ENCODE results near the gene SIRPB1.
"Not testable (repeated sequence)": the region's sequence is repeated elsewhere in the genome, so short reads cannot be mapped to it uniquely, and the experiment has no call there.

Gene SIRPB1

DNA sequence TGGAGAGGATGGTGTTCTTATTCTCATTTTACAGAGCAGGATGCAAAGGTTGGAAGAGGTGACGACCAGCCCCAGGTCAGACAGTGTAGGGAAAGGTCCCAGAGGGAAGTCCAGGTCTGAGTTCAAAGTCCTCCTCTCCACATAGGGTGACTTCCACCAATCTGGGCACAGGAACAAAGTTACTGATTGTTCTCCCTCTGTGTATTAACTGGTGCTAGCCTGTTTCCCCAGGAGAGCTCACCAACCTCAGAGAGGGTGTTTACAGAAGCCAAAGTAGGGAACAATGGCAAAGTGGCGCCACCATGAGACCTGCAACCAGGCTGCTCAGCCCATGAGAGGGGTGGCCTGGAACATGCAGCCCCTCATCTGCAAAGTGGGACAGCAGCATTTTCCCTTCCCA lies 16.8 kb upstream of the SIRPB1 start:
- no peak for DNase-seq (ENCODE audit: low spot score)

DNA sequence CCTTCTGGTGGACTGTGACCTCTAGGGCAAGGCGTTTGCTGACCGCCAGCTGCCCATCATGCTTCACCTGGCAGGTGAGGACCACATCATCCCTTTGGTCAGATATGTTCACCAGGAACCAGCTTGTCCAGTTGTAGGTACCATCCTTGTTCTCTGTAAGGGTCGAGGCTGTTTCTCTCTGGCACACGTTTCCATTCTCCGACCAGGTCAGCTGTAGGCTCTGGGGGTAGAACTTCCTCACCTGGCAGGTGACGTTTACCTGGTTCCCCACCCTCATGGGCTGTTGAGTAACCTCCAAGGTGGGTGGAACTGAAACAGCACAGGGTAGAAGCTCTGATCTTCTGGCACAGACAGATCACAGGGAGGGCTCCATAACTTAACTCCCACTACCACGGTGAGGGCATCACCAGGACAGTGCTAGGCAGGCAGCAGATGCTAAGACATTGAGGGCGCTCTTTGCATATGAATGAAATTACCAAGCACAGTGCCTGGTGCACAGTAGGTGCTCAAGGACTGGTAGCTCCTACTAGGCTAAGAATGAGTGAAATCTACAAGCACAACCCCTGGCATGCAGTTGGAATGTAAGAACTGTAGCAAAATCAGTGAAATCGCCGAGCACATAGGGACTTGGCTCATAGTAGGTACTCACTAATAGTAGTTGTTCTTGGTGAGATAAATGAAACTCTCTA lies 15.6 kb upstream of the SIRPB1 start:
- no peak for DNase-seq (ENCODE audit: low spot score)

DNA sequence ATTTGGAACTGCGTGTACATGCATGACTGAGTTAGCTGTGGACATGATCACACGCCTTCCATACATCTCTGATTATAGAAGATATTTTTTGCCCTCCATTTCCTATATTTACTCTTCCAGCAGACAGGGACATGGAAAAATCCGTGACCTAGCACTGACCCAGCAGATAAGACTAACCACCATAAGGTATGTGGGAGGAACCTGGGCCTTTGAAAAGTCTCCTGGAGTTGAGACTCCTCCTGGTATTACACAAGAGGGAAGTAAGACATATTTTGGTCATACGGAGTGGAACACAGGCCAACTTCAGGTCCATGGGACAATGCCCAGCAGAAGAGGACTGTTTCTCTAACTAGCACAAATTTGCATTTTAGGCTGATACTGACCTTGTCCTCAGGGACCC lies 13.7 kb upstream of the SIRPB1 start:
- DNase-seq (ENCODE audit: low spot score): no peak

DNA sequence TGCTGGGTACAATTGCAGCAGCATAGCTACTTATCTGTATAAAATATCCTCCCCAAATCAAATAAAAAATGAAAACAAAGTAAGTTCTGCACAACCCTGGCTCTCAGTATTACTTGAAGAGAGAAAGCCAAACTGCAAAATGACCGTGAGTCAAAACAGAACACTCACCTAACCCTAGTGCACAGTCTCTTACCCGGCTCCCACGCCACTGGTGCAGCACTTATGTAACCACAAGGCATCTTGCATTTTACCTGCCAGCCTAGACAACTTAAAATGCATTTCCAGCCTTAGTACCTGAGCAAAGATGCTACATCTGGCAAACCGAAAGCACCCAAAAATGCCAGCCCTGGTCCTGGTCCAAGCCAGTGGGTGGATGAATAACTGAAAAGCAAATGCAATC lies 12.4 kb upstream of the SIRPB1 start:
- DNase-seq (ENCODE audit: low spot score): no peak

DNA sequence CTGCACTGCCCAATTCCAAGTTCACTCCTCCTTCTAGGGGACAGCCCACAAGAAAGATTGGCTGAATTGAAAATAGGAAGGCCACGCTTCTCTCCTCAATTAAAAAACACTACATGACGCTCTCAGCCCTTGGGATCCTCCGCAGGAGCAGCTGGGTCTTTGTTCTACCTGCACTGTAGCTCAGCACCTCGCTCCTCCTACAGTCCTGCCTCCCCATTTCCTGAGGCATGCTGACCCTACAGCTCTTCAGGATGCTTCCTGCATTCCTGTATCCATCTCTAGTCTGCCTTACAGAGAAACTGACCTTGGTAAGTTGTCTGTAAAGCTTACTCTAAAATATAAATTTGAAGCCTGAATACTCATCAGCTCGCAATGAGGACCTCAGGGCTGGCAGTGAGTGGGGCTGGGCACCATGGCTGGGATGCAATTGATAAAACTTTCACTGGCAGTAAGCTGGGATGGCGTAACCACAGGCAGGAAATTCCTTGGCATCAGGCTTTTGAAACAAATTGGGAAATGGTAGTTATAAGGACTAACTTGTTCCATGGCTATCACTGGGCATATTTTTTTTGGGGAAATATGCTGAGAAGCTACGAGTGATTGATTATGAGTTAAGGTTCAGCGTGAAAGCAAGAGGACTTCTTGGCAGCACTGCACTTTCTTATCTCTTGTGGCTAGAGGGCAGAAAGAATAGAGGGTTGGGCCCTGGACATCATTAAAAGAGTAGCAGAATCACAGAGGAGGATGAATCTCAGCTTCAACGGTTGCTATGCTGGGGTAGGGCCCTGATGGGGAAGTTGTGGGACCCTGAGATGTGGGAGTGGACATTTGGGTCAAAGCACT lies 11.7 kb upstream of the SIRPB1 start:
- DNase-seq (ENCODE audit: low spot score): no peak

DNA sequence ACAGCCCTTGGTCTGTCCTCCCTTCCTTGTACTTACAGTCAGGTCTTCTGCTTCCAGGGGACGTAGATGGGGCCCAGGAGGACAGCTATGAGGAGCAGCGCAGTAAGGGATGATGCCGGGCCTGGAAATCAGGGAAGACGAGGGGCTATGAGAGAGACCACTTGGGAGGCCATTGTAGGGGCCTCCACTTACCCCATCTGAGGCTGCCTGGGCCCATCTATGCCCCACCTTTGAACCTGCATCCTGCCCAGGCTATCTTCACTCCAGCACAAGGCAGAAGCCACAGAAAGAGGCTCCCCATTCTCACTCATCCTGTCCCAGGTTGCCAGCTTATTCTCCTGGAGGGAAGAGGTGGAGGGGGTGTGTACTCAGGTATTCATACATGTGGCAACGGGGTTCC lies 10.4 kb upstream of the SIRPB1 start:
- no peak for DNase-seq (ENCODE audit: low spot score)

DNA sequence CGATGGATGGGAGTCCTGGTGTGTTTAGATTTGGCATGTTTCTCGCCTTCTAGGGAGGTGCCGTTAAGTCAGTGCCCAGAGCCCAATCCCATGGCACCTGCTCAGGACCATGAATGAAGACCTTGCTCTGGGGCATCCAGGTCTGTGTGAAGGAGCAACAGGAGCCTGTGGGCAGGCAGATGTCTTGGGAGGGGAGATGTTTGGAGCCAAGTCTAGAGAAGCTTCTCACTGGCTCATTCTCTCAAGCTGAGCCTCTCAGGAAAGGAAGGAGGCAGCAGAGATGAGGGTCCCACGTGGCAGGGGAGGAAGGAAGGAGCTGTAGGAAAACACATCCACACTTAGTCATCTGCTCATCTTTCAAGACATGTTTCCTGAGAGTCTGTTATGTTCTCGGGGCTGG lies 9.5 kb upstream of the SIRPB1 start:
- DNase-seq (ENCODE audit: low spot score): no peak

DNA sequence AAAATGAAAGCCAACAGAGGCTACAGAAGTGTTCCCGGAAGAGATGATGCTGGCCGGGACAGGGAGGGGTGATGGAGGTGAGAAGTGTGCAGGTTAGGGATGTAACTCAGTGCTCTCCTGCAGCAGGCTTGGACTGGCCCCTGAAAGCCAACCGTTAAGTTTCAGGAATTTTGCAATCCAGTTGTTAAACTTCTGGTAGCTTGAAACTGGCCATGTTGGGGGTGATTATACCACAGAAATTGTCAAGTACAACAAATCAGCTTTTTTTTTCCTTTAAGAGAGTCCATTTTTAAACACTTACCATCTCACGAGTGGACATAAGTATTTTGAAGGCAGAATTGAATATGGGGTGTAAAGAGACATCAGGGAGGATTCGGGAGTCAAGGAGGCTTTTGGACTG lies 8.8 kb upstream of the SIRPB1 start:
- no peak for DNase-seq (ENCODE audit: low spot score)

DNA sequence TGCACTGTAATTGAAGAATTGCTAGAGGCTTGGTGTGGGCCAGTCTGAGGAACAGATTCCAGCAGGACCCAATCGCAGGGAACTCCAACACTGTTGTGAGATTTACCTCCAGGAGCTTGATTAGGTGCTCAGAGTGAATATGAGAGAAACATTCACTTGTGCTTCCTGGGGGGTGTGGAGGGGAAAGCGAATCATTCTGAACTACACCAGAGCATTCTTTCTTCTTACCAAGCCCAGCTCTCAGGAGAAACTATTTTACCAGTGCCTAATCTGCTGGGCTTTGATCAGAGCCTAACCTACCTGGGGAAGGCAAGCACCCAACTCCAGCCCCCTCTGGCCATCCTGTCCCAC lies 7.4 kb upstream of the SIRPB1 start:
- no peak for DNase-seq (ENCODE audit: low spot score)

DNA sequence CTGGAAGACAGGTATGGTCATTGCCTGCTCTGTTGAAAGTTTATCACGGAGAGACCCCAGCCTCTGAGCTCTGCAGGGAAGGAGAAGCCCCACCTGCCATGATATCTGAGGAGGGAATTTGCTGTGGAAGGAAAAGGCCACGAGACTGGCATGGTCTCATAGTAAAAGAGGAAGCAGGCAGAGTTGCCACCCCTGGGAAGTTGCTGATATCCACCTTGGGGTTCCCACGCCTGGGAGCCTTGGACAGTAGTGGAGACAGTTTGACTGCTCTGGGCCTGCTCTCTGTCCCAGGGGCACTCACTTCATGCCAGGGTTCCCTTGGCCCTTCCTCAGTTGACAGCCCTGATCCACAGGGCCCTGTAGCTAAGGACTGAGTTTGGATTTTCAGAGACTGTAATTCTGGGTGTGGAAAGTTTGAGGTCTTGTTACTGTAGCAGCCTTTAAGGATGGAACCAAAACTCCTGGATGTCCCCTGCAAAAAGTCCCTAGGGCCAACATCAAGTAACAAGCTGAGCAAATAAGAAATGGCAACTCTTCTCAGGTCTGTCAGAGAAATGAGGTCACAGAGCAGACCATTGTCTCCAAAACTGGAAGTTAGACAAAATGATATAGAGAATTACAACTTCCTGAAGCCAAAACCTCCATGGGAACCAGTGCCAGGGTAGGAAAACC lies 6.9 kb upstream of the SIRPB1 start:
- no peak for DNase-seq (ENCODE audit: low spot score)

DNA sequence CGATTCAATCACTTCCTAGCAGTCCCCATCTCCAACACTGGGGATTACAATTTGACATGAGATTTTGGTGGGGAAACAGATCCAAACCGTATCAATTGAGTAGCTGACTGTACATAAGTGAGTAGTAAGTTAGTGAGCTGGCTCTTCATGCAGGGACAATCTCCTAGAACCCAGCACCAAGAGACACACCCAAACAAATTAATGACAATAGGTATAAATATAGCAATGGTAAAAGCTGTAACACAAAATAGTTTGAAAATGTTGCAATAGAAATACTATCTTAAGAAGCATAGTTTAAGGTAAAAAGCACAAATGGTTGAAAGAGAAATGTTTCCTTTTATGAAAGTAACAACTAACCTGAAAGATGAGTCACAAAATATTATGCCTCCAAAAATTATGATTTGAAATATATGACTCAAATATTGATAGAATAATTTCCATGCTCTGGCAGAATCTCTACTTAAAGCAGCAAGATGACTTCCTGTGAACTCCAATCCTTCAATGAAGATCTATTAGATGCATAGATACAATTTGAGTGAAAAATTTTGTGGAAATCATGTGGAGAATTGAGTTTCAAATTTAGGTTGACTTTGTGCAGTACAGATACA lies 5.4 kb upstream of the SIRPB1 start:
- no peak for DNase-seq (ENCODE audit: low spot score)

DNA sequence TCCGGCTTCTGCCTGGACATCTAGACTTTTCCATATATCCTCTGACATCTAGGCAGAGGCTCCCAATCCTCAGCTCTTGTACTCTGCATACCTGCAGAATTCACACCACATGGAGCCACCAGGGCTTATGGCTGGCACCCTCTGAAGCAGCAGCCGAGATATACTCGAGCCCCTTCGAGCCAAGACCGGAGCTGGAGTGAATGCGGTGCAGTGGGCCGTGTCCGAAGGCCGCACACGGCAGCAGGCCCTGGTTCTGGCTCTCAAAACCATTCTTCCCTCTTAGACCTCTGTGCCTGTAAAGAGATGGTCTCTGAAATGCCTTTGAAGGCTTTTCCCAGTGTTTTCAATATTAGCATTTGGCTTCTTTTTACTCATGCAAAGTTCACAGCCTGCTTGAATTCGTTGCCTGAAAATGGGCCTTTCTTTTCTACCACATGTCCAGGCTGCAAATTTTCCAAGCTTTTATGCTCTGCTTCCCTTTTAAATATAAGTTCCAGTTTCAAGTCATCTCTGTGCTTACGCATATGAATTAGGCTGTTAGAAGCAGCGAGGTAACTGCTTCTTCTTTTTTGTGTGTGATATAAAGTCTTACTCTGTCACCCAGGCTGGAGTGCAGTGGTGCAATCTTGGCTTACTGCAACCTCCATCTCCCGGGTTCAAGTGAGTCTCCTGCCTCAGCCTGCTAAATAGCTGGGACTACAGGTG lies 3.8 kb upstream of the SIRPB1 start:
- no peak for DNase-seq (ENCODE audit: low spot score)

DNA sequence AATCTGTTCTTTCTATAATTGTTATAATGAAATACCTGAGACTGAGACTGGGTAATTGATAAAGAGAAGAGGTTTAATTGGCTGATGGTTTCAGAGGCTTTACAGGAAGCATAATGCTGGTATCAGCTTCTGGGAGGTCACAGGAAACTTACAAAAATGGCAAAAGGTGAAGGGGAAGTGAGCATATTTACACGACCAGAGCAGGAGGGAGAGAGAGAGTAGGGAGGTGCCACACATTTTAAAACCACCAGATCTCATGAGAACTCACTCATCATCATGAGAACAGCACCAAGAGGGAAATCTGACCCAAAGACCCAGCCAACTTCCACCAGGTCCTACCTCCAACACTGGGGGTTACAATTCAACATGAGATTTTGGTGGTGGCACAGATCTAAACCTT lies 2.6 kb upstream of the SIRPB1 start:
- DNase-seq (ENCODE audit: low spot score): no peak

DNA sequence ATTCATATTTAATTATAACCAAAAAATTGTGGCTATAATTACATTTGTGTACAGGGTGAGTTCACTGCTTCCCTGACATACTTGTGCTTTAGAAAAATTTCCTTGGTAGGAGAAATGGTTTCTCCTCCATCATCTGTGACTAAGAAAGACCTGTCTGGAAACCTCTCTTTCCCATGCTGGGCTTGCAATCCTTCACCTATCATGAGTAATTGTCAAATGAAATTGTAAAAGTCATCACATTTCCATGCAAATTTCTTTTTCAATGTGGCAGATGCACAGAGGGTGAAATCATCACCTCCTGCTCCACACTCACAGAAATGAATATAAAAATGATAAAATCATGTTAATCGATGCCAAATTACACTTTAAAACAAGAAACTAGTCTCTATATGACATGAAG lies 1.5 kb upstream of the SIRPB1 start:
- no peak for DNase-seq (ENCODE audit: low spot score)

DNA sequence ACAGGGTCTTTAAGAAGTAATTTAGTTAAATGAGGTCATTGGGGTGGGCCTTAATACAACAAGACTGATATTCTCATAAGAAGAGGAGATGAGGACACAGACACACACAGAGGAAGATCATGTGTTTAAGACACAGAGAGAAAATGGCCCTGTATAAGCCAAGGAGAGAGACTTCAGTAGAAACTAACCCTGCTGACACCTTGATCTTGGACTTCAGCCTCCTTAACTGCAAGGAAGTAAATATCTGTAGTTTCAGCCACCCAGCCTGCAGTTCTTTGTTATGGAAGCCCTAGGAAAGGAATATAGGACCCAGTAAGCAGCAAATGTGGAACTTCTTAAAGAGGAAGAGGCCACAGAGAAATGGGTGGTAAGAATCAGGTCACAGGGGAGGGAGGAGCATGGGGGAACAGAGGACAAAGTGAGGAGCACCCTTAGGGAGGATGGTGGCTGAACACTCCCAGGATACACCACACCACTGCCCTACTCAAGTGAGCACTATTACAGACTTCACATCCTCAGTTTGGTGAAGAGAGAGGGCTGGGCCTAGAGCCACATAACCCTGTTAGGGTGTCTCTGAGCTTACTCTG lies 762 bp downstream of the SIRPB1 start:
- no peak for DNase-seq (ENCODE audit: low spot score)

DNA sequence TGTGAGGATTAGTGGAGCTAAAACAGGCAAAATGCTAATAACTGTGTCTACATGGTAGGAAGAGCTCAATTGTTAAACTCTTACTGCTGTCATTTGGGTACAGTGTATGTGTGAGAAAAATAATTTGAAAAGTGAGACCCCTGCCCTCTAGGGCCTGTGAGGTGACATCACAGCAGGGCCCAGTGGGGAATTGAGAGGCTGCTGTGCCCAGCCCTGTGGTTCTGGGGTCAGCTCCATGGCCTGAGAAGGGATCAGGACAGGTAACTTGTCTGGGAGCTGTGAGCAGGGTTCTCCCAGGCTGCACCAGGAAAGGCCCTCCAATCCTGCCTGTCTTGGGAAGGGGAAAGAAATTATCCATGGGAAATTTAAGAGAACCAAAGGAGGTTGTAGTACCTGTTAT lies 1.3 kb downstream of the SIRPB1 start:
- no peak for DNase-seq (ENCODE audit: low spot score)

DNA sequence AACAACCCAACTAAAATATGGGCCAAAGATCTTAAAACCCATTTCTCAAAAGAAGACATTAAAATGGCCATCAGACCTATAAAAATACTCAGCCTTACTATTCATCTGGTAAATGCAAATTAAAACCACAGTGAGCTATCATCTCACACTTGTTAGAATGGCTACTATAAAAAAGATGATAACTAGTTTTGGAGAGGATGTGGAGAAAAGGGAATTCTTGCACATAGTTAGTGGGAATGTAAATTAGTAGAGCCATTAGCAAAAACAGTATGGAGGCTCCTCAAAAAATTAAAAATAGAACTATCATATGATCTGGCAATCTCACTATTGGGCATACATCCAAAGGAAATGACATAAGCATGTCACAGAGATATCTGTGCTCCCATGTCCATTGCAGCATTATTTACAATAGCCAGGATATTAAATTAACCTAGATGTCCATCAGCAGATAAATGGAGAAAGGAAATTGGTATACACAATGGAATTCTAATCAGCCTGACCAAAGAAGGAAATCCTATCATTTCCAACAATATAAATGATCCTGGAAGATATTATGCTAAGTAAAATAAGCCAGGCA lies 2.9 kb downstream of the SIRPB1 start:
- no peak for DNase-seq (ENCODE audit: low spot score)

DNA sequence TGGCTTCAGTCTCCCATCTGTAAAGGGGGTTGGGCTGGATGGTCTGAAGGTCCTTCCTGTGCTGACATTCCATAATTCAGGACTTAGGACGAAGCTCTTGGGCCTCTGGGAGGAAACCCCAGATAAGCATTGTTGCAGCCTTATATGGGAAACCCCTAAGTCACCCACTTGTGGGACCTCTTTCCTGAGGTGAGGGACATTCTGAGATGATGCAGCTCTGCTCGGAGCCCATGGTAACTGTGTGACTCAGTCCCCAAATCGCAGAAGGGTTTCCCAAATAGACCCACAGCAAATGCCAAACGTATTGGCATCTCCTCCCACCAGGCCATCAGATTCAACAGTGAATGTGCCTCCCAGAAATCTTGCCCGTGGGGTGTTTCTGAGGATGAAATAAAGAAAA lies 9.4 kb downstream of the SIRPB1 start:
- DNase-seq (ENCODE audit: low spot score): not testable (repeated sequence)

DNA sequence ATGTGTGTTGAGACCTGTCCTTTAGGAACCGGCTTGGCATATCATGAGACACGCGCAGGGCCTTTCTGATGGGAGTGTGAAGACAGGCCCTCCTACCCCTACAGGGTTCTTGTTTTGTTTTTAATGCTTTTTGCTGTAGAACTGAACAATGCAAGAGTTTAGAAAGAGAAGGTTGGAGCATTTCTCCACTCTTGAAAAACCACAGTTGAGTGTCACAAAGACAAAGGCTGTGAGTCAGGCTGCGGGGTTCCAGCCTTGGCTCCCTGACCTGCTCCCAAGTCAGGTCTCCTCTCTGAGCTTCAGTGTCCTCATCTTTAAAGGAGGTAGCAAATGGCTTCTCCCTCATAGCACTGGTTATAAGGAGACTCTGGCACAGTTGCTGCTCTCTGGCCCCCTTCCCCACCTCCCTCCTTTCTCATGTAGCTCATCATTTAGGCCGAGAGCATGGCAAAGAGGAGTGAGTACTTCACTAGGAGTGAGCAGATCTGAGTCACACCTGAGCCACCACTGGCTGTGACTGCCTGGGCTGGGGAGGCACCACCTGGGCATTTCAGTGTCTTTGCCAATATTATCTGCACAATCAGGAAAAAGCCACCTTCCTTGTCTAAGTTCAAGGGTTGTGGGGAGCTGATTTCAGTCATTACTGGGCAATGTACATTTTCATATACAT lies 11.0 kb downstream of the SIRPB1 start:
- not testable (repeated sequence) for DNase-seq (ENCODE audit: low spot score)

DNA sequence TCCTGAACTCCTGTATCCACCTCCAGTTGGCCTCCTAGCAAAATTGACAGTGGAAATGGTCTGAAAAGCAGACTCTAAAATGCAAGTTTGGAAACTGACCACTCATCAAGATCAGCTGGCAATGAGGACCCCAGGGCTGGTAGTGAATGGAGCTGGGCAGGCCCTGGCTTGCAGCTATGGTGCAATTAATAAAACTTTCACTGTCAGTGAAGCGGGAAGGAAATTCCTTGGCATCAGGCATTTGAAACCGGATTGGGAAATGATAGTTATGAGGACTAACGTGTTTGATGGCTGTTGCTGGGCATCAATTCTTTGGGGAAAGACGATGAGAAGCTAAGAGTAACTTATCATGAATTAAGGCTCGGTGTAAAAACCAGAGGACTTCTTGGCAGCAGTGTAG lies 19.1 kb downstream of the SIRPB1 start:
- no peak for DNase-seq (ENCODE audit: low spot score)

DNA sequence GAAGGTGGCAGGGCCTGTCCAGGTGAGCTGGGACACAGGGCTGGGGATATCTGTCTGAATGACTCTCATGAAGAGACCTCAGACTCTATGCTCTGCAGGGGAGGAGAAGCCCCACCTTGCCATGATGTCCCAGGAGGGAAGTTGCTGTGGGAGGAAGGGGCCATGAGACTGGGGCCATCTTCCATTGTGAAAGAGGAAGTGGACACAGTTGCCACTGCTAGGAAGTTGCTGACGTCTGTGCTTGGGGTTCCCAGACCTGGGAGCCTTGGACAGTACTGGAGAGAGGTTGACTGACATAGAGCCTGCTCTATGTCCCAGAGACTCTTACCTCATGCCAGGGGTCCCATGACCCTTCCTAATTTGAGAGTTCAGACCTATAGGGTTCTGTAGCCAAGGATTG lies 24.5 kb downstream of the SIRPB1 start:
- DNase-seq (ENCODE audit: low spot score): no peak

Measured in SW480 (cell line).